GM13977 (cell line): Measurements from ENCODE around the gene CENPA.
A peak's percentile ranks its signal among the peaks of the same experiment; 100 is the strongest.

Experiments
- DNase-seq: peaks from one replicate; pipeline ENCODE4 v3.0.0; 2012; ENCODE audit warnings: low spot score
- CTCF ChIP-seq: IDR thresholded peaks from 2 replicates; pipeline ENCODE4 v1.5.1; 2012; ENCODE audit warnings: mild to moderate bottlenecking, control low read depth; ENCODE audit not compliant: insufficient read depth; ENCODE audit errors: extremely low read depth, missing control alignments
- in situ Hi-C: fragments of 300-500 bp; cut with MboI; formaldehyde crosslinking; loops from one replicate; pipeline ENCODE4 v1.12.0; 2022; ENCODE audit warnings: low sequenced_read_pairs, low pct_unique_long_range_greater_than_20kb, mixed read lengths, inconsistent platforms; ENCODE audit not compliant: unreplicated experiment

CENPA gene

GRCh38 chr2:26767894-26768487, 17.9 kb upstream of the CENPA start:
- in situ Hi-C loops = no loop called here
- TF ChIP-seq CTCF = no peak
- DNase-seq = no peak

GRCh38 chr2:26768759-26769088, 17.1 kb upstream of the CENPA start:
- DNase-seq = no peak
- no peak for TF ChIP-seq CTCF
- in situ Hi-C loops = no loop called here

GRCh38 chr2:26769089-26769761, 16.6 kb upstream of the CENPA start:
- in situ Hi-C loops = no loop called here

GRCh38 chr2:26770986-26771586, 14.8 kb upstream of the CENPA start:
- DNase-seq = no peak
- in situ Hi-C loops = no loop called here
- TF ChIP-seq CTCF = peak; percentile 46

More at GRCh38 chr2:26769089-26769761, 16.6 kb upstream of the CENPA start:
- DNase-seq = no peak
- TF ChIP-seq CTCF = no peak

GRCh38 chr2:26772064-26773001, 13.5 kb upstream of the CENPA start:
- no peak for TF ChIP-seq CTCF
- in situ Hi-C loops = no loop called here
- DNase-seq = no peak

GRCh38 chr2:26776195-26776800, 9.6 kb upstream of the CENPA start:
- TF ChIP-seq CTCF = no peak
- in situ Hi-C loops = no loop called here
- DNase-seq = no peak
